ENCODE data around the gene TGFBR3. TPM values are rescaled to one million over a fixed set of nuclear protein-coding genes. Genes with fewer than 3 reads are reported as not detected.

The TGFBR3 gene
- total and polyA plus RNA-seq, 8 donors, result 4.2 to 689 (median 71.5) TPM

GRCh38 chr1:91851130-91852010 is 34.6 kb downstream of the TGFBR3 start:
- Histone ChIP-seq H3K27me3 (no peaks in the 10 kb centered on the region), H3K4me1 (peaks cover 10 to 47% (median 34%) of the 10 kb centered on the region in 4 donors), H3K9me3 (no peaks in the 10 kb centered on the region), H3K36me3 (no peaks in the 10 kb centered on the region), H3K27ac (peak overlapping the region in 4 of 5 donors; percentile 76 to 84 (median 81)), H3K4me3 (peak overlapping the region in 3 of 4 donors; percentile 17 to 22 (median 18))
- TF ChIP-seq POLR2A (IDR thresholded peaks at IDR 0.05) (no peak), CTCF (IDR thresholded peaks at IDR 0.05) (no peak), POLR2AphosphoS5 (IDR thresholded peaks at IDR 0.05) (peak in 2 of 3 donors; percentile 36 to 42), EP300 (IDR thresholded peaks at IDR 0.05) (no peak)
- intact Hi-C loops (cut with DNase I; ENCODE audit: low total_unique reads), result no loop called here
- peak; percentile 66 to 96 for DNase-seq
- 19 to 28% (median 26%) methylated on average over 13 of the region's 13 CpGs for WGBS, 5 donors

GRCh38 chr1:91850708-91851107 is 35.2 kb downstream of the TGFBR3 start:
- Histone ChIP-seq H3K9me3 (no peaks in the 10 kb centered on the region), H3K4me1 (peaks cover 10 to 53% (median 41%) of the 10 kb centered on the region in 4 donors), H3K27me3 (no peaks in the 10 kb centered on the region), H3K4me3 (peak overlapping the region in 3 of 4 donors; percentile 17 to 22 (median 18)), H3K27ac (peak overlapping the region in 4 of 5 donors; percentile 76 to 84 (median 81)), H3K36me3 (no peaks in the 10 kb centered on the region)
- no peak for DNase-seq
- intact Hi-C loops (cut with DNase I; ENCODE audit: low total_unique reads), result no loop called here
- WGBS, 5 donors, result 48 to 71% (median 57%) methylated on average over 1 of the region's 1 CpG
- no peak for TF ChIP-seq POLR2A (IDR thresholded peaks at IDR 0.05)
- TF ChIP-seq EP300 (IDR thresholded peaks at IDR 0.05), result no peak
- no peak for TF ChIP-seq POLR2AphosphoS5 (IDR thresholded peaks at IDR 0.05)

- Histone ChIP-seq H3K9me3 (no peaks in the 10 kb centered on the region), H3K27ac (no peak overlapping the region), H3K4me1 (peaks cover 10 to 59% (median 43%) of the 10 kb centered on the region in 4 donors), H3K36me3 (no peaks in the 10 kb centered on the region), H3K27me3 (no peaks in the 10 kb centered on the region), H3K4me3 (no peak overlapping the region)
- DNase-seq, result no peak
- WGBS, 5 donors, result 49 to 71% (median 67%) methylated on average over 2 of the region's 2 CpGs
- intact Hi-C loops (cut with DNase I; ENCODE audit: low total_unique reads), result no loop called here
- TF ChIP-seq POLR2A (IDR thresholded peaks at IDR 0.05) (no peak), POLR2AphosphoS5 (IDR thresholded peaks at IDR 0.05) (no peak), CTCF (IDR thresholded peaks at IDR 0.05) (no peak), EP300 (IDR thresholded peaks at IDR 0.05) (no peak)
These were observed 38.1 kb downstream of the TGFBR3 start for GRCh38 chr1:91847851-91848250.

- intact Hi-C loops (cut with DNase I; ENCODE audit: low total_unique reads), result no loop called here
- no peaks in the 10 kb centered on the region for H3K9me3 ChIP-seq
- H3K27ac ChIP-seq, result peak overlapping the region in 3 of 5 donors; percentile 70 to 83 (median 76)
- no peaks in the 10 kb centered on the region for H3K36me3 ChIP-seq
- no peaks in the 10 kb centered on the region for H3K27me3 ChIP-seq
- no peak for DNase-seq
- peaks cover 10 to 50% (median 38%) of the 10 kb centered on the region in 4 donors for H3K4me1 ChIP-seq
- TF ChIP-seq EP300 (IDR thresholded peaks at IDR 0.05), result no peak
- TF ChIP-seq CTCF (IDR thresholded peaks at IDR 0.05), result no peak
- no peak for TF ChIP-seq POLR2A (IDR thresholded peaks at IDR 0.05)
- TF ChIP-seq POLR2AphosphoS5 (IDR thresholded peaks at IDR 0.05), result no peak
- H3K4me3 ChIP-seq, result no peak overlapping the region
- WGBS, 5 donors, result 32 to 37% (median 36%) methylated on average over 2 of the region's 2 CpGs
These were observed 39.3 kb downstream of the TGFBR3 start for GRCh38 chr1:91846639-91847013.

All from stomach (tissue), 9 donors.